Chondrocyte (in vitro differentiated cells): ENCODE data around the gene NCSTN. TPM values are rescaled to one million over a fixed set of nuclear protein-coding genes. Genes with fewer than 3 reads are reported as not detected.

Source experiments
- DNase-seq: peaks from one replicate; pipeline ENCODE4 v3.0.0; 2021; ENCODE audit warnings: mixed read lengths, low spot score
- H3K27ac Mint-ChIP-seq: one replicate; pipeline ENCODE4 v1.8.0; 2021; ENCODE audit warnings: mild to moderate bottlenecking, moderate library complexity, mixed read lengths; ENCODE audit not compliant: unreplicated experiment
- H3K27me3 Mint-ChIP-seq: 2 replicates; pipeline ENCODE4 v1.8.0; 2021; ENCODE audit warnings: low read depth, mixed read lengths
- H3K36me3 Mint-ChIP-seq: 2 replicates; pipeline ENCODE4 v1.8.0; 2021; ENCODE audit warnings: low read depth, mixed read lengths
- H3K4me1 Mint-ChIP-seq: 2 replicates; pipeline ENCODE4 v1.8.0; 2021; ENCODE audit warnings: low read depth, mild to moderate bottlenecking, mixed read lengths
- H3K4me3 Mint-ChIP-seq: one replicate; pipeline ENCODE4 v1.8.0; 2021; ENCODE audit warnings: mild to moderate bottlenecking, moderate library complexity, mixed read lengths; ENCODE audit not compliant: unreplicated experiment
- H3K9me3 Mint-ChIP-seq: 2 replicates; pipeline ENCODE4 v1.8.0; 2021; ENCODE audit warnings: low read depth, mixed read lengths
- CTCF ChIP-seq: fragments of 200-600 bp; sonication (generic); IDR thresholded peaks from 2 replicates; pipeline ENCODE4 v1.5.0; 2021; ENCODE audit warnings: antibody characterized with exemption, mild to moderate bottlenecking, moderate library complexity
- total RNA-seq: library from RNA; stranded (reverse); gene quantifications from 3 replicates; pipeline ENCODE4 v1.2.1, GENCODE V29; 2021

Gene NCSTN
- total RNA-seq, 1 donor from 2014 or later, result 94.6 TPM

GRCh38 chr1:160405331-160405877 is 62.2 kb downstream of the NCSTN start:
- Mint-ChIP-seq H3K4me3 (no peak overlapping the region), H3K27ac (no peak overlapping the region), H3K4me1 (peaks cover 19% of the 10 kb centered on the region), H3K36me3 (no peaks in the 10 kb centered on the region), H3K27me3 (no peaks in the 10 kb centered on the region), H3K9me3 (no peaks in the 10 kb centered on the region)
- TF ChIP-seq CTCF, result no peak
- DNase-seq, result no peak

- TF ChIP-seq CTCF, result no peak
- H3K27ac Mint-ChIP-seq, result no peak overlapping the region
Observed at GRCh38 chr1:160406131-160406968, 63.2 kb downstream of the NCSTN start.

GRCh38 chr1:160407839-160408801 is 64.9 kb downstream of the NCSTN start:
- TF ChIP-seq CTCF, result no peak
- Mint-ChIP-seq H3K4me1 (peaks cover 15% of the 10 kb centered on the region), H3K27ac (no peak overlapping the region), H3K27me3 (no peaks in the 10 kb centered on the region), H3K9me3 (no peaks in the 10 kb centered on the region), H3K36me3 (no peaks in the 10 kb centered on the region), H3K4me3 (no peak overlapping the region)
- DNase-seq, result no peak

More at GRCh38 chr1:160406131-160406968, 63.2 kb downstream of the NCSTN start:
- Mint-ChIP-seq H3K36me3 (no peaks in the 10 kb centered on the region), H3K27me3 (no peaks in the 10 kb centered on the region), H3K9me3 (no peaks in the 10 kb centered on the region), H3K4me1 (peaks cover 22% of the 10 kb centered on the region), H3K4me3 (no peak overlapping the region)
- DNase-seq, result no peak

Other genes starting within 250 kb of the NCSTN start
- gene IGSF8, start 244.8 kb upstream of the NCSTN start, total RNA-seq, result 19.5 to 27.3 TPM (median 25.3 TPM) in 3 replicates
- 1.3 to 3.9 TPM (median 2.9 TPM) in 3 replicates for gene ATP1A2, start 227.6 kb upstream of the NCSTN start, total RNA-seq
- not detected in 3 replicates for gene ATP1A4, start 191.8 kb upstream of the NCSTN start, total RNA-seq
- 0.23 to 0.25 TPM in 2 of 3 replicates, not detected in the other for gene CASQ1, start 152.8 kb upstream of the NCSTN start, total RNA-seq
- 166 to 335 TPM (median 325 TPM) in 3 replicates for gene PEA15, start 138.0 kb upstream of the NCSTN start, total RNA-seq
- 88.4 to 130 TPM (median 93.7 TPM) in 3 replicates for gene DCAF8, start 80.8 kb upstream of the NCSTN start, total RNA-seq
- 40.9 to 52.9 TPM (median 43.8 TPM) in 3 replicates for gene PEX19, start 58.2 kb upstream of the NCSTN start, total RNA-seq
- gene COPA, start 133 bp upstream of the NCSTN start, total RNA-seq, result 223 to 284 TPM (median 239 TPM) in 3 replicates
- gene NHLH1, start 23.7 kb downstream of the NCSTN start, total RNA-seq, result 0.17 to 0.18 TPM in 2 of 3 replicates, not detected in the other
- gene VANGL2, start 57.2 kb downstream of the NCSTN start, total RNA-seq, result 8.0 to 12.0 TPM (median 11.3 TPM) in 3 replicates
- not detected in 3 replicates for gene SLAMF6, start 179.9 kb downstream of the NCSTN start, total RNA-seq
- gene CD84, start 236.1 kb downstream of the NCSTN start, total RNA-seq, result not detected in 3 replicates